ENCODE results near the gene ATAD3B.
A peak's percentile ranks its signal among the peaks of the same experiment; 100 is the strongest.
"Not testable (repeated sequence)": the region's sequence is repeated elsewhere in the genome, so short reads cannot be mapped to it uniquely, and the experiment has no call there.

ATAD3B gene, protein sequence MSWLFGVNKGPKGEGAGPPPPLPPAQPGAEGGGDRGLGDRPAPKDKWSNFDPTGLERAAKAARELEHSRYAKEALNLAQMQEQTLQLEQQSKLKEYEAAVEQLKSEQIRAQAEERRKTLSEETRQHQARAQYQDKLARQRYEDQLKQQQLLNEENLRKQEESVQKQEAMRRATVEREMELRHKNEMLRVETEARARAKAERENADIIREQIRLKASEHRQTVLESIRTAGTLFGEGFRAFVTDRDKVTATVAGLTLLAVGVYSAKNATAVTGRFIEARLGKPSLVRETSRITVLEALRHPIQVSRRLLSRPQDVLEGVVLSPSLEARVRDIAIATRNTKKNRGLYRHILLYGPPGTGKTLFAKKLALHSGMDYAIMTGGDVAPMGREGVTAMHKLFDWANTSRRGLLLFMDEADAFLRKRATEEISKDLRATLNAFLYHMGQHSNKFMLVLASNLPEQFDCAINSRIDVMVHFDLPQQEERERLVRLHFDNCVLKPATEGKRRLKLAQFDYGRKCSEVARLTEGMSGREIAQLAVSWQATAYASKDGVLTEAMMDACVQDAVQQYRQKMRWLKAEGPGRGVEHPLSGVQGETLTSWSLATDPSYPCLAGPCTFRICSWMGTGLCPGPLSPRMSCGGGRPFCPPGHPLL

GRCh38 chr1:1471389-1472052 lies at the start of gene ATAD3B:
Gene ATAD3B (plus strand): TSS chr1:1471765. CDS start chr1:1471885, 120 bp downstream.
- DNase-seq = peak; percentile 90 to 91

DNA sequence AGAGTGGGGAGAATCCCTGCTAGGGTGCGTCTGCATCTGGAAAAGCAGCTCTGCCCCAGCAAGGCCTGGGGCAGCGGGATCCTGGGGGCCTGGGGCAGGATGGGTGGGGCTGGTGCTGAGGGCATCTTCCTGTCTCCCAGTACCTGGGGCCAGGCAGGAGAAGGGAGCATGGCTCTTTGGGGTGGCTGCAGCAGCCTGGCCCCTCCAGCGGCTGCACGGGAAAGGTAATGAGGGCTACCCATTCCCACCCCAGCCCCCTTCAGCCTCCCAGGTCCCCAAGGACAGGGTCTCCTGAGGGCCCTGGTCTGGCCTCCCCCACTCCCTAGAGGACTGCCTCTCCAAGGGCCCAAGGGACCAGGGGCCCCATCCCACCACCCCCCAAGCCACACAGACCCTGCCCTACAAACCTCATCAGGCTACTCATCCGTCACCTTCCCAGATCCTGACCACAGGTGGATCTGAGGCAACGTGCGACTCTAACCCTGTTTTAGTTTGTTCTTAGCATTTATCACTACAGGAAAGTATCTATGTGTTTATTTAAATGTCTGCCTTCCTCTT lies 49.6 kb upstream of the ATAD3B start:
- DNase-seq = no peak

DNA sequence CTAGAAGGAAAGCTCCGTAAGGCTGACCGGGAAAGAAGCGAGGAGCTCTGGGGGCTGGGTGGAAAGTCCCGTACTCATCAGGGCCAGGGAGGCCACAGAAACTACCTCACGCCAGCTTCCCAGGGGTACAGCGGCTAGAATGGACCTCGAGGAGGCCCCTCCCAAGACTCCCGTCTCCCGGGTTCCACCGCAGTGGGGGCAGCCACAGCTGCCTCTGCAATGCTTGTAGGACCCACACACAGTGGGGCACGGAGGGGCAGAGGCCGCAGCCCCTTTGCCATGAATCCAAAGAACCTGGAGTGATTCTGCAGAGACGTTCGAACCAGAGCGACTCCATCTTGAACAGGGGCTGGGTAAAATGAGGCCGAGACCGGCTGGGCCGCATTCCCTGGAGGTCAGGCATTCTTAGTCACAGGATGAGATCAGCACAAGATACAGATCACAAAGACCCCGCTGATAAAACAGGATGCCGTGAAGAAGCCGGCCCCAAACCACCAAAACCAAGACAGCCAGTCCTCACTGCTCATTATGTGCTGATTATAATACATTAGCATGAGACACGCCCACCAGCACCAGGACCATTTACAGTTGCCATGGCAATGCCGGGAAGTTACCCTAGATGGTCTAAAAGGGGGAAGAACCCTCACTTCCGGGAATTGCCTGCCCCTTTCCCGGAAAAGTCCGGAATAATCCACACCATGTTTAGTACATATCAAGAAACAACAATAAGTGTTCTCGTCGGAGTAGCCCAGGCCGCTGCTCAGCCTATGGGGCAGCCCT lies 48.9 kb upstream of the ATAD3B start:
- DNase-seq = no peak

GRCh38 chr1:1423245-1423597 lies 48.3 kb upstream of the ATAD3B start:
- no peak for DNase-seq

GRCh38 chr1:1424707-1425106 lies 46.9 kb upstream of the ATAD3B start:
- DNase-seq = no peak

GRCh38 chr1:1425426-1425752 lies 46.2 kb upstream of the ATAD3B start:
- DNase-seq = no peak

DNA sequence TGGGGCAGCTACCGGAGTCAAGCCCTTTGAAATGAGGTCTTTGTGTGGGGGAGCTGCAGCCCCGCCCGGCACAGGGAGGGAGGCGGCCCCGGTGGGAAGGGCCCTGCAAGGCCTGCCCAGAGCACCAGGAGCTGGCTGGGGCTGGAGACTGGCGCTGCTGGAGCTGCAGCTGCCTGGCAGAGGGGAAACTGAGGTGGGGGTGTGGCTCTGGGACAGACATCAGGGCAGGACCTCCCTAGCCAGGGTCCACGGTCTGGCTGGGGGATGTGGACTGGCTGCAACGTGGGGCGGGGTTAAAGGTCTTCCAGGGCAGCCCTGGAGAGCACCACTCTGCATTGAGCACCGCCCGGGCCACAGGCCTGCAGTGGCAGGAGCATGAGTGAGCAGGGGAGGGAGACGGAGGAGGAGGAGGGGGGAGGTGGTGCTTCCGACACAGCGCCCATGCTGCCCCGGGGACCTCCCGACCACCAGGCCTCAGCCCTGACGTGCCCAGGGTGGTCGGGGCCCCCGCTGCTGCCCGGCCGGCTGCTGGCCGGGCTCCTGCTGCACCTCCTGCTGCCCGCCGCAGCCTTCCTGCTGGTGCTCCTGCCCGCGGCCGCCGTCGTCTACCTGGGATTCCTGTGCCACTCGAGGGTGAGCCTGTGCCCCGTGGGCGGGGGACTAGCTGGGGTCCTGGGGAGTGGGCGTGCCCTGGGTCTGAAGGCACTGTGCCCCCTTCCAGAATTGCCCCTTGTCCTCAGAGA lies 45.6 kb upstream of the ATAD3B start:
- no peak for DNase-seq

- no peak for DNase-seq
Measured at GRCh38 chr1:1426496-1427105, 45.0 kb upstream of the ATAD3B start.

DNA sequence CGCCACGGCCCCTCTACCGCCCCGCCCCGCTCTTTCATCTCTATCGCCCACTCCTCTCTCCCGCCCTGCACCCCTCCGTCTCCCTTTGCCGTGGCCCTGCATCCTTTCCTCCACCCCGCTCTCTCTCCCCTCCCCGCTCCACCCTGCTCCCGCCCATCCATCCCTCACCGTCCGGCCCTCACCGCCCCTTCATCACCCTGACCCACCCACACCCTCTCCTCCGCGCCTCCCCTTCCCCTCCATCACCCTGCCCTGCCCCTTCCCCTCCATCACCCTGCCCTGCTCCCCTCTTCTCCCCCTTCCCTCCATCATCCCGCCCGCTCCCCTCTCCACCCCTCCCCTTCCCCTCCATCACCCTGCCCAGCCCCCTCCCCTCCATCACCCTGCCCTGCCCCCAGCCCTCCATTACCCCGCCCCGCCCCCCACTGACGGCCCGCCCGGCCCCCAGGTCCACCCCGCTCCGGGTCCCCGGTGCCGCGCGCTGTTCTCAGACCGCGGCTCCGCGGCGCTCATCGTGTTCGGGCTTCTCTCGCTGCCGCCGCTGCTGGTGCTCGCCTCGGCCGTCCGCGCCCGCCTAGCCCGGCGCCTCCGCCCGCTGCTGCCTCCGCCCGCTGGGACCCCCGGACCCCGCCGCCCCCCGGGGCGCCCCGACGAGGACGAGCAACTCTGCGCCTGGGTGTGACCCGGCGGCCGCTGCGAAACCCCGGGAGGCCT lies 44.3 kb upstream of the ATAD3B start:
- DNase-seq = no peak

- DNase-seq = no peak
Measured at GRCh38 chr1:1427820-1428148, 43.8 kb upstream of the ATAD3B start.

- no peak for DNase-seq
Measured at GRCh38 chr1:1428174-1428573, 43.4 kb upstream of the ATAD3B start.

- DNase-seq = not testable (repeated sequence)
Measured at GRCh38 chr1:1428967-1429366, 42.6 kb upstream of the ATAD3B start.

DNA sequence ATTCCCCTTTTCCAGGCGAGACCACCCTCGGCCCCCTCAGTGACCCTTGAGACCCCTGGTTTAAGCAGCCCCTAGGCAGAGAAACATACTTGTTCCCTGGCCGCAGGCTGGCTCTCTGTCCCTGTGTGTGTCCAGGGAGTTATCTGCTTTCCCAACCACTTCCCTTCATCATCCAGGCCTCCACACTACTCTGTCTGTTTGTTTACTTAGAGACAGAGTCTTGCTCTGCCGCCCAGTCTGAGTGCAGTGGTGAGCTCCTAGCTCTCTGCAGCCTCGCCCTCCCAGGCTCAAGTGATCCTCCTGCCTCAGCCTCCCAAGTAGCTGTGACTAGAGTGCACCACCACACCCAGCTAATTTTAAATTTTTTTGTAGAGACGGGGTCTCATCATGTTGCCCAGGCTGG lies 41.9 kb upstream of the ATAD3B start:
- DNase-seq = no peak

DNA sequence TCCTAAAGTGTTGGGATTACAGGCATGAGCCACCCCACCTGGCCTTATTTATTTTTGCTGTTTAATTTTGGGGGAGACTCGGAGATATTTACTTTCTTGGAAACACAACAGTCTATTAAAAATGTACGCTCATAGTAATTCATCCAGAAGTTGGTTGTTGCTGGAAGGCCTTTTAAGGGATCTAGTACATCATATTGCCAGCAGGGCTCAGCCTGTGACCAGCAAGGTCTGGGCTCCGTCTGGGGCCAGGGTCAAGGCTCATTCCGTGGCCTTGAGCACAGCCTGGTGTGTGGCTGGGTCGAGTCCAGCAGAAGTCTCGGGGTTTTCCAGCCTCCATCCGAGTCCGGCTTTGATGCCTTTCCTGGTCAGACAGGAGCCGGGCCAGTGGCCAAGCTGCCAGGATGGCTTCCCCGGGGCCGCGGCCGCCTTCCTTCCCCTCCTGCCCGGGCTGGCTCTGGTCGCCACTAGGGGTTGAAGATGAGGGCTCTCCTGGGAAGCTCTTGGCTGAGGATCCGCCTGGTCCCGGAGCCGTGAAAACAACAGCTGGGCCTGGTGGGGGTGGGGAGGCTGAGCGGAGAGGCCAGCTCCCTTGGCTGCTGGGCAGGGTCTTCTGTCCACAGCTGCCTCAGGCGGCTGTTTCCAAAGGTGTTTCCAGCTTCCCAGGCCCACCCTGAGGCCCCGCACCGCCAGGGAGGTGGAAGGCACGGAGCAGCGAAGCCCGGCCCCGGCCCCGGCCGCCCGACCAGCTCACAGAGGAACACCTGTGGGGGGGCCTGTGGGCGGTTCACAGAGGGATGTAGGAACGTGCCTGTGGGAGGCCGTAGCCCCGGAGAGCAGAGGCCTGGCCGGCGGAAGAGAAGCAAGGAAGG lies 41.2 kb upstream of the ATAD3B start:
- DNase-seq = no peak

- DNase-seq = no peak
Measured at GRCh38 chr1:1430992-1431844, 40.3 kb upstream of the ATAD3B start.

DNA sequence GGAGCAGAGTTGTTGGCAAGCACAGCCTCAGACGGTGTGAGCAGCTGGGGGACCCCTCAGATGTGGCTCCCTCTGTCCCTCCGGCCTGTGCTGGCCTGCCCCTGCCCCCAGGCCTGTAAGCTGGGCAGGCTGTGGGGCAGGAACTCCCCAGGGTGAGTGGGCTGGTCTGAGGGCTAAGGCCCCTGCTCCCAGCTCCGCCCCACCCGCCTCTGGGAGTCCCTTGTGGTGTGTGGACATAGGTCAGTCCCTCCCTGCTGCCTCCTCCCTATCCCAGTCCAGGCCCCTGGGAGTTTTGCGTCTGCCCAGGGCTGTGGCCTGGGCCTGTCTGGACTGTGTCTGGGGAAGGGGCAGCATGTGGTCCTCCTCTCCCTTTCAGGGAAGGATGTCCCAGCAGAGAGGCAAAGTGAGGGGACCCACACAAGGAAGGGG lies 39.7 kb upstream of the ATAD3B start:
- DNase-seq = no peak

- DNase-seq = no peak
Measured at GRCh38 chr1:1432274-1432950, 39.2 kb upstream of the ATAD3B start.

- DNase-seq = no peak
Measured at GRCh38 chr1:1432951-1433803, 38.4 kb upstream of the ATAD3B start.
